CD4-positive, alpha-beta T cell (primary cell): Measurements from ENCODE around the gene OTOP2. TPM values are rescaled to one million over a fixed set of nuclear protein-coding genes. Genes with fewer than 3 reads are reported as not detected.

Source experiments
- ATAC-seq: fragments of 200-7000 bp; cut with Tn5 transposase; one replicate; pipeline ENCODE4 v1.10.0; 2022; ENCODE audit warnings: mild to moderate bottlenecking; ENCODE audit not compliant: poor library complexity
- CTCF ChIA-PET: fragments of 350-600 bp; sonication (Branson Sonifier 250); formaldehyde crosslinking; loops from one replicate; lab custom pipeline; 2021; ENCODE audit warnings: antibody characterized with exemption, inconsistent platforms; lab: Charles Lee
- POLR2A ChIA-PET: fragments of 350-600 bp; sonication (Branson Sonifier 250); formaldehyde crosslinking; loops from one replicate; lab custom pipeline; 2021; ENCODE audit warnings: antibody characterized with exemption, inconsistent platforms; lab: Charles Lee
- DNase-seq, 14 experiments: peaks; one replicate each; pipeline ENCODE4 v3.0.0-alpha.2; 2013 to 2020; ENCODE audit warnings: mixed read lengths in 2 of 14
- H3K27ac ChIP-seq, 2 donors: one replicate each; pipeline versions ENCODE4 v1.5.1 to v1.7.0; 2013; ENCODE audit warnings: low read length in 2 of 2, low read depth in 1 of 2, mild to moderate bottlenecking in 1 of 2
- H3K27me3 ChIP-seq, 2 experiments: 1 replicate in 1 of 2; 2 replicates in 1 of 2; pipeline versions ENCODE4 v1.6.1 to v1.7.0; 2013; ENCODE audit warnings: low read length in 2 of 2, control low read depth in 1 of 2, mild to moderate bottlenecking in 1 of 2, moderate library complexity in 1 of 2; ENCODE audit not compliant: insufficient read depth in 2 of 2, control insufficient read depth in 1 of 2
- H3K36me3 ChIP-seq: one replicate; pipeline ENCODE4 v1.6.1; 2013; ENCODE audit warnings: low read length, control low read depth; ENCODE audit not compliant: insufficient read depth
- H3K4me1 ChIP-seq: one replicate; pipeline ENCODE4 v1.6.1; 2013; ENCODE audit warnings: low read length, control low read depth; ENCODE audit not compliant: insufficient read depth
- H3K4me3 ChIP-seq: one replicate; pipeline ENCODE4 v1.5.1; 2013; ENCODE audit warnings: mild to moderate bottlenecking, low read length, moderate library complexity
- H3K9me3 ChIP-seq, 2 experiments: 1 replicate in 1 of 2; 2 replicates in 1 of 2; pipeline versions ENCODE4 v1.6.1 to v1.7.0; 2013; ENCODE audit warnings: low read length in 2 of 2, mild to moderate bottlenecking in 2 of 2, control low read depth in 1 of 2, moderate library complexity in 1 of 2; ENCODE audit not compliant: control insufficient read depth in 1 of 2, insufficient read depth in 1 of 2
- H3K27ac Mint-ChIP-seq: one replicate; pipeline ENCODE4 v1.8.0; 2020; ENCODE audit warnings: mixed read lengths
- H3K27me3 Mint-ChIP-seq: one replicate; pipeline ENCODE4 v1.8.0; 2021; ENCODE audit warnings: mixed read lengths
- H3K36me3 Mint-ChIP-seq: one replicate; pipeline ENCODE4 v1.8.0; 2021; ENCODE audit warnings: low read depth, mixed read lengths
- H3K4me1 Mint-ChIP-seq: one replicate; pipeline ENCODE4 v1.8.0; 2021; ENCODE audit warnings: low read depth, mixed read lengths
- H3K4me3 Mint-ChIP-seq: one replicate; pipeline ENCODE4 v1.8.0; 2020; ENCODE audit warnings: mild to moderate bottlenecking, mixed read lengths
- H3K9me3 Mint-ChIP-seq: one replicate; pipeline ENCODE4 v1.8.0; 2020; ENCODE audit warnings: mixed read lengths
- intact Hi-C, 2 experiments: fragments of 100-400 bp; cut with DNase I in 1 of 2; cut with micrococcal nuclease in 1 of 2; formaldehyde crosslinking; loops; one replicate each; pipeline versions ENCODE4 v1.15.1 to v1.9.0; 2023 to 2025; cut with DNase I, micrococcal nuclease
- total RNA-seq, 174 experiments: library from RNA in 2 of 174; stranded (reverse) in 2 of 174; gene quantifications; one replicate each; pipeline ENCODE4 v1.2.3 and lab custom pipeline; 2021 to 2026
- TF ChIP-seq, protein P1 (sequence below): fragments of 200-600 bp; IDR thresholded peaks from one replicate; pipeline ENCODE4 v1.8.0; 2022; ENCODE audit warnings: antibody characterized with exemption, mild to moderate bottlenecking

OTOP2 gene
- total RNA-seq, 2 experiments from 2014 or later, result not detected

DNA sequence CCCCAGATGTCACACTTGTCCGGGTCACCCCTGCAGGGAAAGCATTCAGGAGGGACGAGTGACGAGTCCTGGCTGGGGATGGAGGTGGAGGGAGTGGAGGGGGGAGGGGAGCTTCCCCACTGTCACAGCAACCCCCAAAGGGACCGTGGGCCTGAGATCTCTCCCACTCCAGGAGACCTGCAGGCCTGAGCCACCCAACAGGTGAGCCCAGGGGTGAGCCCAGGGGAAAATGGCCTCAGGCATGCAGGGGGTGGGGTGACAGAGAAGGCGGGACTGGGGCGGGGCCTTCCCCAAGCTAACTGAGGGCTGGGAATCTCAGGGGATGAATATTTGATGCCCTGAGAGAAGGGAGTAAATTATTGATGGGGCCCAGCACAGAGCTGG is 3.4 kb upstream of the OTOP2 start:
- Histone ChIP-seq H3K4me3 (no peak overlapping the region), H3K27me3 (peaks cover 35 to 46% of the 10 kb centered on the region in 2 experiments), H3K36me3 (no peaks in the 10 kb centered on the region), H3K4me1 (peaks cover 31% of the 10 kb centered on the region), H3K27ac (no peak overlapping the region), H3K9me3 (peaks cover 0 to 16% of the 10 kb centered on the region in 2 experiments)
- H3K4me1 Mint-ChIP-seq, result peaks cover 15% of the 10 kb centered on the region
- ChIA-PET CTCF (no interaction called here), POLR2A (no interaction called here)
- H3K27ac Mint-ChIP-seq, result no peak overlapping the region
- H3K27me3 Mint-ChIP-seq, result peaks cover 61% of the 10 kb centered on the region
- ATAC-seq (no peak), DNase-seq (no peak)
- H3K36me3 Mint-ChIP-seq, result no peaks in the 10 kb centered on the region
- intact Hi-C loops, result loop anchor here in 1 of 2 experiments (5.0 kb wide), 1 partner anchor 492 kb away; no protein-coding TSS in a partner anchor
- no peak overlapping the region for H3K4me3 Mint-ChIP-seq
- TF ChIP-seq, protein P1, sequence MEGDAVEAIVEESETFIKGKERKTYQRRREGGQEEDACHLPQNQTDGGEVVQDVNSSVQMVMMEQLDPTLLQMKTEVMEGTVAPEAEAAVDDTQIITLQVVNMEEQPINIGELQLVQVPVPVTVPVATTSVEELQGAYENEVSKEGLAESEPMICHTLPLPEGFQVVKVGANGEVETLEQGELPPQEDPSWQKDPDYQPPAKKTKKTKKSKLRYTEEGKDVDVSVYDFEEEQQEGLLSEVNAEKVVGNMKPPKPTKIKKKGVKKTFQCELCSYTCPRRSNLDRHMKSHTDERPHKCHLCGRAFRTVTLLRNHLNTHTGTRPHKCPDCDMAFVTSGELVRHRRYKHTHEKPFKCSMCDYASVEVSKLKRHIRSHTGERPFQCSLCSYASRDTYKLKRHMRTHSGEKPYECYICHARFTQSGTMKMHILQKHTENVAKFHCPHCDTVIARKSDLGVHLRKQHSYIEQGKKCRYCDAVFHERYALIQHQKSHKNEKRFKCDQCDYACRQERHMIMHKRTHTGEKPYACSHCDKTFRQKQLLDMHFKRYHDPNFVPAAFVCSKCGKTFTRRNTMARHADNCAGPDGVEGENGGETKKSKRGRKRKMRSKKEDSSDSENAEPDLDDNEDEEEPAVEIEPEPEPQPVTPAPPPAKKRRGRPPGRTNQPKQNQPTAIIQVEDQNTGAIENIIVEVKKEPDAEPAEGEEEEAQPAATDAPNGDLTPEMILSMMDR, result no peak
- no peaks in the 10 kb centered on the region for H3K9me3 Mint-ChIP-seq

GRCh38 chr17:74921026-74921681 is 2.9 kb upstream of the OTOP2 start:
- ChIA-PET POLR2A (no interaction called here), CTCF (no interaction called here)
- no peaks in the 10 kb centered on the region for H3K36me3 Mint-ChIP-seq
- peaks cover 66% of the 10 kb centered on the region for H3K27me3 Mint-ChIP-seq
- H3K4me1 Mint-ChIP-seq, result peaks cover 15% of the 10 kb centered on the region
- no peak overlapping the region for H3K4me3 Mint-ChIP-seq
- TF ChIP-seq, protein P1, result no peak
- Histone ChIP-seq H3K36me3 (no peaks in the 10 kb centered on the region), H3K27me3 (peaks cover 41 to 51% of the 10 kb centered on the region in 2 experiments), H3K4me1 (peaks cover 31% of the 10 kb centered on the region), H3K9me3 (peaks cover 0 to 16% of the 10 kb centered on the region in 2 experiments), H3K27ac (no peak overlapping the region), H3K4me3 (no peak overlapping the region)
- H3K27ac Mint-ChIP-seq, result no peak overlapping the region
- H3K9me3 Mint-ChIP-seq, result no peaks in the 10 kb centered on the region
- DNase-seq (no peak), ATAC-seq (no peak)
- intact Hi-C loops, result loop anchor here in 1 of 2 experiments (5.0 kb wide), 1 partner anchor 491 kb away; no protein-coding TSS in a partner anchor

DNA sequence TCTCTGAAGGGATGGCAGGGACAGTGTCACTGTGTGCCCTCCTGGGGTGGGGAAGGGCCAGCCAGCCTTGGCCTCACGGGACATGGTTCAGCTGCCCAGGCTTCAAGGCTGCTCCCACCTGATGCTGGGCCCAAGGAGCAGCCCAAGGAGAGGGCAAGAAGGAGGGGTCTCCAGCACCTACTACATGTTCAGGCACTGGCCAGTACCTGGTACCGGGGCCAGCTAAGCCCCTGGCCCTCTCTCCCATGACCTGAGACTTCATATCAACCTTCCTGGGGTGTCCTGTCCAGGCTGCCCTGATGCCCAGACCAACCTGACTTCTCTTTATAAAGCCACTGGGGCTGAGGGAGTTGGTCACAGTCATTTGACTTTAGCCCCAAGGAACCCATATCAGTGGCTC is 2.3 kb upstream of the OTOP2 start:
- TF ChIP-seq, protein P1, result no peak
- Mint-ChIP-seq H3K27me3 (peaks cover 70% of the 10 kb centered on the region), H3K27ac (no peak overlapping the region), H3K4me3 (no peak overlapping the region), H3K9me3 (no peaks in the 10 kb centered on the region), H3K4me1 (peaks cover 15% of the 10 kb centered on the region), H3K36me3 (no peaks in the 10 kb centered on the region)
- ATAC-seq (no peak), DNase-seq (no peak)
- H3K4me3 ChIP-seq, result no peak overlapping the region
- H3K36me3 ChIP-seq, result no peaks in the 10 kb centered on the region
- POLR2A ChIA-PET, result no interaction called here
- intact Hi-C loops, result loop anchor here in 1 of 2 experiments (5.0 kb wide), 1 partner anchor 491 kb away; no protein-coding TSS in a partner anchor
- H3K4me1 ChIP-seq, result peaks cover 31% of the 10 kb centered on the region
- H3K27me3 ChIP-seq, result peaks cover 40 to 57% of the 10 kb centered on the region in 2 experiments
- CTCF ChIA-PET, result no interaction called here
- no peak overlapping the region for H3K27ac ChIP-seq
- H3K9me3 ChIP-seq, result peaks cover 0 to 16% of the 10 kb centered on the region in 2 experiments
